Measurements from ENCODE around the gene LTBP1. TPM values are rescaled to one million over a fixed set of nuclear protein-coding genes. Genes with fewer than 3 reads are reported as not detected.

Gene LTBP1
- total RNA-seq, 1 experiment from 2014 or later, result 10.3 TPM

DNA sequence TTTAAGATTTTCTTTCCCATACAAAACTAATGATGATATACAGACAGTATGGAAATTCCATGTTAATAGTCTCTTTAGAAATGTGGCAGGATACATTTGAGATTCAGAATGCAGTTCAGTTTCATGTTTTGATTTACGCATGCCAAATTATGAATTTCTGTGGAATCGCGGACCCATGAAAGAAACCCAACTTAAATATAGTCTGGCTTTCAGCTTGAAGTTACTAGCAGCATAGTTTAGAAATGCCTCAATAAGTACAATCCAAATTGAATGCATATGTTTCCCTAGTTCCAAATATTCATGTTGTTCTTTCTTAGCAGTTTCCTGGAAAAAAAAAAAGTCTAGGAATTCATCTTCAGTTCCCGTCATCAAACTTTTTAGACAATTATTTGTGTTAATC lies 365.6 kb downstream of the LTBP1 start:
- Histone ChIP-seq H4K20me1 (ENCODE audit: insufficient read depth) (no peaks in the 10 kb centered on the region), H3K4me2 (no peak overlapping the region), H3K4me1 (replicated peaks; ENCODE audit: insufficient read depth) (no peaks in the 10 kb centered on the region), H3K27me3 (ENCODE audit: insufficient read depth, low read depth) (no peaks in the 10 kb centered on the region), H2AFZ (no peak overlapping the region), H3K4me3 (no peak overlapping the region), H3F3A (ENCODE audit: insufficient read depth, low read depth) (no peaks in the 10 kb centered on the region), H3K27ac (no peak overlapping the region), H3K36me3 (ENCODE audit: low read depth) (no peaks in the 10 kb centered on the region), H3K9me2 (ENCODE audit: insufficient read depth) (no peaks in the 10 kb centered on the region), H3K79me2 (ENCODE audit: low read depth) (no peaks in the 10 kb centered on the region), H3K9me3 (ENCODE audit: insufficient read depth, low read depth) (no peaks in the 10 kb centered on the region)
- POLR2A ChIA-PET (ENCODE audit: unreplicated experiment), result no interaction called here
- intact Hi-C loops (cut with micrococcal nuclease; ENCODE audit: unreplicated experiment), result no loop called here
- no TSS peak for BruUV-seq (replicated peaks)
- TF ChIP-seq, protein P1, sequence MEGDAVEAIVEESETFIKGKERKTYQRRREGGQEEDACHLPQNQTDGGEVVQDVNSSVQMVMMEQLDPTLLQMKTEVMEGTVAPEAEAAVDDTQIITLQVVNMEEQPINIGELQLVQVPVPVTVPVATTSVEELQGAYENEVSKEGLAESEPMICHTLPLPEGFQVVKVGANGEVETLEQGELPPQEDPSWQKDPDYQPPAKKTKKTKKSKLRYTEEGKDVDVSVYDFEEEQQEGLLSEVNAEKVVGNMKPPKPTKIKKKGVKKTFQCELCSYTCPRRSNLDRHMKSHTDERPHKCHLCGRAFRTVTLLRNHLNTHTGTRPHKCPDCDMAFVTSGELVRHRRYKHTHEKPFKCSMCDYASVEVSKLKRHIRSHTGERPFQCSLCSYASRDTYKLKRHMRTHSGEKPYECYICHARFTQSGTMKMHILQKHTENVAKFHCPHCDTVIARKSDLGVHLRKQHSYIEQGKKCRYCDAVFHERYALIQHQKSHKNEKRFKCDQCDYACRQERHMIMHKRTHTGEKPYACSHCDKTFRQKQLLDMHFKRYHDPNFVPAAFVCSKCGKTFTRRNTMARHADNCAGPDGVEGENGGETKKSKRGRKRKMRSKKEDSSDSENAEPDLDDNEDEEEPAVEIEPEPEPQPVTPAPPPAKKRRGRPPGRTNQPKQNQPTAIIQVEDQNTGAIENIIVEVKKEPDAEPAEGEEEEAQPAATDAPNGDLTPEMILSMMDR (conservative IDR thresholded peaks at IDR 0.05), result no peak
- TF ChIP-seq EZH2 (IDR thresholded peaks at IDR 0.05; ENCODE audit: low read depth), result no peak
- CTCF ChIA-PET, result no interaction called here
- DNase-seq, result no peak

DNA sequence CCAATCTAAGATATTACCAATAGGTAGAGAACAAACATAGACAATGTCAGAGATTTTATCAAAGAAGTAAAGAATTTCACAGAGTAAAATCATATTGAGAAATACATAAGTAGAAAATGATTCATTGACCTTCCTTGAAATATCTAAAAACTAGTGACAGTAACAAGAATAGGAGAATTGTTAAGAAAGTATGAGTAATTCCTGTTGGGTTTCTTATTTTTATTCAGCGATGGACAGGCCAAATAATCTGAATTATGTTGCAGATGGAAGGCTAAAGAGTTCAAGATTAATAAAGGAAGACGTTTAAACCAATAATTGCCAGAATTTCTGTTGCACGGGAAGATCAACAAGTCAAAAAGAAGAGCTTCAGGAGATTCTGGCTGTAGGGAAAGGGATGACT lies 366.3 kb downstream of the LTBP1 start:
- CTCF ChIA-PET, result no interaction called here

DNA sequence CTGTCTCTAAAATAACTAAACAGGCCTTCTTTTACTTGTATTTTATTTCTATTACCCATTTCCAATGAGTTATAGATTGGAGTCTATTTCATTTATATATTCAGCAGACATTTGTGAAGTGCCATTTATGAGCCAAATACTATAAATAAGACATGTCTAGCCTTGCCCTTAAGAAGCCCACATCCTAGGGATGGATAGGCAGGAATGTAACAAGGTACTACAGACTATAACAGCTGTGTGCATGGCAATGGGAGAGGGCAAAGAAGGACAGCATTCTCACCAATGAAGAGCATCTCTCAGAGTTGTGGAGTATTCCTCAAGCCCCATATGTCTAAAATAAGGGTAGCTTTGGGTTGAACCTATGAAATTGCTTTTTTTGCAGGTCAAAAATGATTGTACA lies 367.8 kb downstream of the LTBP1 start:
- H3K9me3 ChIP-seq (ENCODE audit: insufficient read depth, low read depth), result no peaks in the 10 kb centered on the region
- H3K79me2 ChIP-seq (ENCODE audit: low read depth), result no peaks in the 10 kb centered on the region
- H3K27ac ChIP-seq, result no peak overlapping the region
- H3K4me2 ChIP-seq, result no peak overlapping the region
- no peak for DNase-seq
- H3K27me3 ChIP-seq (ENCODE audit: insufficient read depth, low read depth), result no peaks in the 10 kb centered on the region
- ChIA-PET POLR2A (ENCODE audit: unreplicated experiment) (no interaction called here), CTCF (no interaction called here)
- no peak for TF ChIP-seq EZH2 (IDR thresholded peaks at IDR 0.05; ENCODE audit: low read depth)
- TF ChIP-seq, protein P1 (conservative IDR thresholded peaks at IDR 0.05), result no peak
- intact Hi-C loops (cut with micrococcal nuclease; ENCODE audit: unreplicated experiment), result no loop called here
- H3K4me3 ChIP-seq, result no peak overlapping the region
- no TSS peak for BruUV-seq (replicated peaks)
- no peaks in the 10 kb centered on the region for H3K36me3 ChIP-seq (ENCODE audit: low read depth)
- no peak overlapping the region for H2AFZ ChIP-seq
- no peaks in the 10 kb centered on the region for H4K20me1 ChIP-seq (ENCODE audit: insufficient read depth)
- H3K4me1 ChIP-seq (replicated peaks; ENCODE audit: insufficient read depth), result no peaks in the 10 kb centered on the region
- no peaks in the 10 kb centered on the region for H3K9me2 ChIP-seq (ENCODE audit: insufficient read depth)
- no peaks in the 10 kb centered on the region for H3F3A ChIP-seq (ENCODE audit: insufficient read depth, low read depth)

More for the DNA sequence above, 366.3 kb downstream of the LTBP1 start:
- H3K4me3 ChIP-seq, result no peak overlapping the region
- no peak overlapping the region for H2AFZ ChIP-seq
- no peaks in the 10 kb centered on the region for H3K36me3 ChIP-seq (ENCODE audit: low read depth)
- POLR2A ChIA-PET (ENCODE audit: unreplicated experiment), result no interaction called here
- intact Hi-C loops (cut with micrococcal nuclease; ENCODE audit: unreplicated experiment), result no loop called here
- no peaks in the 10 kb centered on the region for H3K9me2 ChIP-seq (ENCODE audit: insufficient read depth)
- no TSS peak for BruUV-seq (replicated peaks)
- no peaks in the 10 kb centered on the region for H3K27me3 ChIP-seq (ENCODE audit: insufficient read depth, low read depth)
- no peaks in the 10 kb centered on the region for H3K79me2 ChIP-seq (ENCODE audit: low read depth)
- no peak for TF ChIP-seq EZH2 (IDR thresholded peaks at IDR 0.05; ENCODE audit: low read depth)
- TF ChIP-seq, protein P1 (conservative IDR thresholded peaks at IDR 0.05), result no peak
- no peak for DNase-seq
- no peaks in the 10 kb centered on the region for H3K9me3 ChIP-seq (ENCODE audit: insufficient read depth, low read depth)
- H4K20me1 ChIP-seq (ENCODE audit: insufficient read depth), result no peaks in the 10 kb centered on the region
- no peaks in the 10 kb centered on the region for H3K4me1 ChIP-seq (replicated peaks; ENCODE audit: insufficient read depth)
- H3K4me2 ChIP-seq, result no peak overlapping the region
- no peaks in the 10 kb centered on the region for H3F3A ChIP-seq (ENCODE audit: insufficient read depth, low read depth)
- H3K27ac ChIP-seq, result no peak overlapping the region
